DMS 273 (cell line): ENCODE data around the gene GFY.

ENCODE experiments used
- DNase-seq: peaks from one replicate; lab custom pipeline; 2025; ENCODE audit not compliant: unreplicated experiment; lab: John Stamatoyannopoulos, UW

GFY gene, protein sequence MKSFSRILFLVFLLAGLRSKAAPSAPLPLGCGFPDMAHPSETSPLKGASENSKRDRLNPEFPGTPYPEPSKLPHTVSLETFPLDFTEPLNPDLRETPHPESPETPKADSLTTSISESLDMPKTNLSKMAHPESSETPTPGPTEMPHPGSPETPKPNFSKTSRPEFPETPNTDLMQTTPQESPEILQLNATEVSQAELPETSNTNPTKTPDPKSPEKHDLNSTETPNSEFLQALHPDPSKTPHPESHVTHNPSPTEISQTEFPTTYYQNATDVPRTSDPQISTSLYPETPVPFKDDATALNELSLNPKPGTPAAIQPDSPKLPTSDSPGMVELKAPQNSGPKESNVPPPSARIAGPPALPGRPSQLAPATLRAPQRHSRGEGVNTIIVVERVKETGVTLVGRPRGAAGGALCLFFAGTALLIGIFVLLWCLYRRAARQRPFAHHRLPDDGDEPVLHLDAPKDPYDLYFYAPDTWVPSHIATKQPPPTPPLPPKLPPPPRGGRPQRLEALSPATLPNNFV

DNA sequence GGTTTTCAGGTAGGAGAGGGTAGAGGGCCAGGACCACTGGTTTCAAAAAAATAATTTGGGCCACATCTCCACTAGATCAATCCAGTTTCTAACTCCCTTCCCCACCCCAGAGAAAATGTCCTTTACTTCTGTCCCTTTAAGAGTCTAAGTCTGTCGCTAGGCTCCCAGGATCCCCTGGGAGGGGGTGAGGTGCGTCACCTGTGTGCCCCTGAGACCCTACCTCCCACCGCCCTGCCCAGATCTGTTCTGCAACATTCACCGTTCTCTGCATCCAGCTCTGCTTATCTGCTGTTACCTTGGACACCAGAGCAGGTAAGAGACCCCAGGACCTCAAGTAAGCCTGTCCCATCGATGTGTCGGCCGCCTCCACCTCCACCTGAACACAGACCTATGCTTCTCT is at the start of gene GFY:
Gene GFY (plus strand): TSS at position 211 of the 400 bp plus-strand sequence. CDS start 1,043 bp downstream, outside the sequence.
- DNase-seq = no peak

DNA sequence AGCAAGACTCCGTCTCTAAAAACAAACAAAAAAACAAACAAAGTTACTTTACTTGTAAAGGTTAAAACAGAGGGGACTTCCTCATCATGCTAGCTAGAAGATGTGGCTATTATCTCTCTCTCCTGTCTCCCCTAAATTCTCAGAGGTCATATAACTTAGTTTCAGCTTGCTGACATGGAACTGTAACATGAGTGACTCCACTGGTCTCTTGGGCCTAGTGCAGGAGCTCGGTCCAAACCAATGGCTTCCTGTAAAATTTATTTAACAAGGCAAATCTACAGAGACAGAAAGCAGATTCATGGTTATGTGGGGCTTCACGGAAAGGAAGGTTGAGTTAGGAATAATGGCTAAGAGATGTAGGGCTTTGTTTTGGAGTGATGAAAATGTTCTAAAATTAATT is 46.7 kb upstream of the GFY start:
- DNase-seq = no peak

DNA sequence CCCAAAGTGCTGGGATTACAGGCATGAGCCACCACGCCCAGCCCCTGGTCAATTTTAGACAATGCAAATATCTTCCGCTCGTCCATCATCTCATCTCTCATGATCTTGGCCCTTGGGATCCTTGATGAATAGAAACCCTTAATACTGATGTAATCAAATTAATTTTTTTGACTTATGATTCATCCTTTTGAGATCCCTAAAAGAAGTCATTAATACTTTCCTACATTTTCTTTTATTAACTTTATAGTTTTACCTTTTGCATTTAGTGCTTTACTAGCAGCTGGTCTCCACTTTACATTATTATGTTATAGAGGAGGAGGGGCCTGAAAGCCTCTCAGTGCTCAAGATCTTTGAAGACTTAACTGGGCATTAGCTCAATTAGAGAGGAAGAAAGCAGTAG is 44.8 kb upstream of the GFY start:
- DNase-seq = no peak

DNA sequence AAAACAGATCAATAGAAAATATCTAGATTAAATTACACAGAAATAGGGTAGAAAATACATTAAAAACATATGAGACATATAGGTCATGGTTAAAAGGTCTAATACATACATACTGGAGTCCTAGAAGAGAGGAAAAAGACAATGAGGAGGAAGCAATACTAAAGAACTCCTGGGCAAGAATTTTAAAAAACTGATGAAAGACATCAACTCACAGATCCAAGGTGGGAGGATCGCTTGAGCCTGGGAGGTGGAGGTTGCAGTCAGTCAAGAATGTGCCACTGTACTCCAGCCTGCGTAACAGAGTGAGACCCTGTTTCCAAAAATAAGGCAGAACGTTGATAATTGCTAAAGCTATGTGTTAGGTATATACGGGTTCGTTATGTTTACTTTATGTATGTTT is 42.5 kb upstream of the GFY start:
- no peak for DNase-seq

DNA sequence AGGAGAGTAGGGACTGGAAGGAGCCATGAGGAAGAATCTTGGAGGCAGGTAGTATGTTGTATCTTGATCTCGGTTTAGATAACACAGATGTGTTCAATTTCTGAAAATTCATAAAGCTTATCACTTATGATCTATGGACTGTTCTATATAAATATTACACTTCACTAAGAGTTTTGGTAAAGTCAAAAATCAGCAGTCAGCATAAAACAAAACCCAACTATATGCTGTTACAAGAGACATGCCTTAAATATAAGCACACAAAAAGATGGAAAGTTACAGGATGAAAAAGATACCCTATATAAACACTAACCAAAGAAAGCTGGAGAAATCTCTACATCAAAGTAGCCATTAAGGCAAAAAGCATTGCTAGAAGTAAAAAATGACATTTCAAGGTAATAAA is 41.6 kb upstream of the GFY start:
- DNase-seq = no peak

DNA sequence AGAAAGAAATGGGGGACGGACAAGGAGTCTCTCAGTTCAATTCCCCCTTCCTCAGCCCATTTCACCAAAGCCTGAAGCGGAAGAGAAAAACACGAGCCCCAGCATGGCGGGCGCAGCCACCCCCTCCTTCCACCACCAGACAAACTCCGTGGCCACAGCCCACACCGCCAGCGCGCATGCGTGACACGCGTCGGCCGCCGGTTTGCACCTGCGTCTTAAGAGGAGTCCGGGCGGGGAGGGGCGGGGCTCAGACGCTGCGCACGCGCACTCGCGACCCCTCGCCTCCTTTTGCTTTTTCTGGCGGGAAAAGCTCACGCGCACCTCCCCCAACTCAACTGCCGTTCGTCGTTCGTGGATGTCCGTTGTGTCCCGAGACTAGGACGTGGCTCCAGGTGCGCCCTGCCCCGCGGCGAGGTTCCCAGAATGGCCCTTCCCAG is 37.2 kb upstream of the GFY start, which contains the start of gene KASH5:
Gene KASH5 (plus strand): TSS at position 314 of the 437 bp plus-strand sequence. CDS start 2,635 bp downstream, outside the sequence.
- DNase-seq = no peak

DNA sequence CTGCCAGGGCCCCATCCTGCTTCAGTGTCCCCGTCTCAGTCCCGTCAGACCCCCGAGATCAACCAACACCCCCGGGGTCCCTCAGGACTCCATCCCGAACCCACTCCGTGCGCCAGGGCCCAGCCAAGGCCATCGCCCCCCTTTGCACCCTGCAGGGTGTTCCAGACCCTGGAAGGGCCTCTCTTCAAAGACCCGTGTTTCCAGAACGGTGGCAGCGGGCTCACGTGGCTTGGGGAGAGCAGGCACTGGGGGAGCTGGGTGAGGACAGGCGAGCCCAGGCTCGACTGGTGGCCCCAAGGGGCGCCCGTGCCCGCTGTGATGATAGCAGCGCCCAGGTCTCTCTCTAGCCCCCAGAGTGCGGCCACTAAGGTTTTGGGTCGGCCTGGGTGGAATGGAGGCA is 35.8 kb upstream of the GFY start:
- DNase-seq = no peak

DNA sequence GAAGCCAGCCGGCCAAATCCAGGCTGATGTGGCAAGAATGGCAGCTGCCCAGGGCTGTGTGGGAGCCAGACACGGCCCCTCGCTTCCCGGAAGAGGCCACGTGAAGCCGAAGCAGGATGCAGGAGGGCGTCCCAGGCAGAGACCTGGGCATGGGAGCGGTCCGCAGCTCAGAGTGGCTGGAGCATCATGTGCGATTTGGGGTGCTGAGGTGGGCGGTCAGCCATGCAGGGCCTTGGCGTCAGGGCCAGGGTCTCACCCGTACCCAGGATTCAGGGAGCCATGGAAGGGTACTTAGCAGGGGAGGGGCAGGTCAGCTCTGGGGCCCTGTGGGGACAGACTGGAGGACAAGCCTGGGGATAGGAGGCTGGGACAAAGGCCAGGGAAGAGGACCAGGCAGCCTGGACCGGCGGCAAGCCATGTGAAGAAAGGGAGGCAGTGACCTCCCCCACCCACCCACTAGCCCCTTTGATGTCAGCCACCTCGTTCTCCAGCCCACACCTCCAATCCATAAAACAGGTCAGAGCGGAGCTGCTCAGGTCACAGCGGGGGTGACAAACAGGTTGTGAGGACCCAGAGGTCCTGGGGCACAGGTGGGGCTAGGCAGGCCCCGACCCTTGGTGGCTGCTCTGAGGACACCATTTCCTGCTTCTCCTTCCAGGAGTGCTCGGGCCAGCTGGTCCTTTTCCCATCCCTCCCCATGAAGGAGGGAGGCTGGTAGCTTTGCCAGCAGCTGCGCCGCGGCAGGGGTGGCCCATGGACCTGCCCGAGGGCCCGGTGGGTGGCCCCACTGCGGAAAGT is 34.9 kb upstream of the GFY start:
- DNase-seq = peak; percentile 53

DNA sequence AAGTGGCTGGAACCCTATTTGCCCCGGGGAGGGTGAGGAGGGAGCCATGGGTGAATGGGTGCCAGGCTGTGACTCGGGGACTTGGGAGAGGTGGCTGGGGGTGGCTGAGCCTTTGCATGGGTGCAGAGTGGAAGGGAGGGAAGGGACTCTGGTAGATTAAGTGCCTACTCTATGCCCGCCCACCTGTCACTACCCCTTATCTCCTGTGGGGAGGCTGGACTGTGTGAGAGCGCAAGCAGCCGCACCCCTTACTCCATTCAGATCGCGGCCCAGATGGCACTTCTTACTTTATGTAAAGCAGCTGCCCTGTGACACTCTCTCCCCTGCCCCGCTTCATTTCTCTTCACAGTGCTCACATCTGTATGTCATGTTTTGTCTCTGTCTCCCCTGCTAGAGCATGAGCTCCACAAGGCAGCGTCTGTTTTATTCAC is 34.2 kb upstream of the GFY start:
- DNase-seq = peak; percentile 53

DNA sequence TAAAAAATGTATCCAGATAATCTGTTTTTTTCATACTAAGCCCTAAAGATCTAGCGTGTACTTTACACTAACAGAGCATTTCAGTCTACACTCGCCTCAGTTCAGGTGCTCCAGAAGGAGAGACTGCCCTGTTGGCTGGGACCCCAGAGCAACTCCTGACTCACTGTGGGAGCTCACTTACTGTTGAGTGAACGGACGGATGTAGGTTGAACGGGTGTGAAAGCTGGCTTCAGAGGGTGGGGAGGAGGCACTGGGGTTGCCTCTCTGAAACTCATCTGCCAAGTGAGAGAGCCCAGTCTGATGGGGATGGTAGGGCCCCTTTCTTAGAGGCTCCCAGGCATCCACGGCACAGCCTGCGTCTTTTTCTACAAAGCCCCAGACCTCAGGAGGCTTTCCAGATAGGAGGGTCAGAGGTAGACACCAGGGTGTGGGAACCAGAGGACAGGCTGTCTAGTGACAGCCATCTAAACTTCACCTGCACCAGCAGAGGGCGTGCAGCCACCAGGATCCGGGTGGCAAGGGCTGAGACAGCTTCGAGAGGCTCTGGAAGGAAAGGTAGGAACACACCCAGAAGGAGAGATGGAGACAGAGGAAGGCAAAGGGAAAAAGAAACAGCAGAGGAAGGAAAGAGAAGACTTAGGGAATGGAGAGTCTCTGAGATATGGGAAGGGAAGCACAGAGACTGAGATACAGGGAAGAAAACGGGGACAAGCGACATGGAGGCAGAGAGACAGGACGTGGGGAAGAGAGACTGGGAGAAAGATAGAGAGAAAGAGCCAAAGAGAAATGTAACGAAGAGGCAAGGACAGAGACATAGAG is 33.4 kb upstream of the GFY start:
- peak; percentile 93 for DNase-seq

DNA sequence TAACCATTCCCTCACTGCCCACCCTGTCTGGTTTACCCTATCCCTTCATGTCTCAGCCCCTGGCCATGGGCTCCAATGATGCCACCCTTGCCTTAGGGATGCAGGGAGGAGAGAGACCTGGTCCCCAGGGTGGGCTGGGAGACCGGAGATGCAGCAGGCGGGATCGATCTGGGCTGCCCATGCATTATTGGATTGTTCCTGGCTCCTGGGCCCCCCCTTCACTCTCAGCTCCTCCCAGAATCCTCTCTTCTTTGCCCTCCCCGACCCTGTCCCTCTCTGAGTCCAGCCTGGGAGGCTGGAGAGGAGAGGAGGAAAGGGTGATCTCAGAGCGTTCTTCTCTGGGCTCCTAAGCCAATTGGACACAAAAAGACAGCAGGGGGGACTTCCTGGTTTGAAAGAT is 31.3 kb upstream of the GFY start:
- no peak for DNase-seq

DNA sequence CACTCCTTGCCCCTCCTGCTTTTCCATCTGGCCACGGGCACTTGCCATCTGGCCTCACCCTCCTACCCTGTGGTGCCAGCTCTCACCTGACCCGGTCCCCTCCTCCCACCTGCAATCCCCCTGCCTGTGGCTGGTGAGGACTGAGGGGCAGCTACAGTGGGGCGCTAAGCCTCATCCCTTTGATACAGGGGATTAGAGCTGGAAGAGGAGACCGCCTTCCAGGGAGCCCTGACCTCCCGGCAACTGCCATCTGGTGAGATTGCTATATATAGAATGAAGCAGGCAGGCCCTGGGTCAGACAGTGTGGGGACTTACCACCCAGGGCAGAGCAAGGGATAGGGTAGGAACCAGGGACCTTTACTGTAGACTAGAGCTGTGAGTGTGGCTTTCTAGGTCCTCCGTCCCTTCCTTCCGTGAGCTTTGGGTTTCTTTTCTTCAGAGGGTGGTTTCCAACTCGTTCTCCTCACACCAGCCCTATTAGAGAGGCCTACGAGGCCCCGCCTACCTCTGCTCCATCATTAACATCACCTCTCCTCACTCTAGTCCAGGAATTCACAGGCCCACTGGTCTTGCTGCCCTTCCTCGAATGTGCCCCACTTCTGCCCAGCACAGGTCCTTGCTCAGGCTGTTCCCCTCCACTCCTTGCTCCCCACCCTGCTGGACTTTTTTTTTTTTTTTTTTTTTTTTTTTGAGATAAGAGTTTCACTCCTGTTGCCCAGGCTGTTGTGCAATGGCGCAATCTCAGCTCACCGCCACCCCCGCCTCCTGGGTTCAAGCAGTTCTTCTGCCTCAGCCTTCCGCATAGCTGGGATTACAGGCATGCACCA is 29.4 kb upstream of the GFY start:
- peak; percentile 89 for DNase-seq

DNA sequence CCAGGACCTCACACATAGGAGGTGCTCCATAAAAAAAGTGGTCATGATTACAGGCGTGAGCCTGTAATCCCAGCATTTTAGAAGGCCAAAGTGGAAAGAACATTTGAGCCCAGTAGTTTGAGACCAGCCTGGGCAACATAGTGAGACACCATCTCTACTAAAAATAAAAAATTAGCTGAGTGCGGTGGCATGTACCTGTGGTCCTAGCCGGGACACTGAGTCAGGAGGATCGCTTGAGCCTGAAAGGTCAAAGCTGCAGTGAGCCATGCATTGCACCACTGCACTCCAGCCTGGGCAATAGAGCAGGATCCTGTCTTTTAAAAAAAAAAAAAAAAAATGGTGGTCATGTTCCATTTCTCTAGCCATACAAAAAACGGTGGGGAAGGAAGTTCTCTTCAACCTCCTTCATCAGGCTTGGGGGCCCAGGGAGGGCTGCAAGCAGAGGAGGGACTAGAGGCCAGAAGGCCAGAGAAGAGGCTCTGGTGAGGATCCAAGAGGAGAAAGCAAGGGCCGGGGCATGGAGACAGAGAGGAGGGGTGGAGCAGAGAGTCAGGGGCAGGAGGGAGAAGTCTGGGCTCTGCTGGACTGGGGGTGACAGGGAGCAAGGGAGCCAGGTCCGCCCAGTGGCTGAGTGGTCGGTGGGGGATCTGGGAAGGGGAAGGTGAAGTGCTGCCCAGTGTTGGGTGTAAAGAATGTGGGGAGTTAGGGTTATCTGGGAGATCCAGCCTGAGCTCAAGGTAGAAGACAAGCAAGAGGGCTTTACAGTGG is 28.3 kb upstream of the GFY start:
- DNase-seq = no peak

DNA sequence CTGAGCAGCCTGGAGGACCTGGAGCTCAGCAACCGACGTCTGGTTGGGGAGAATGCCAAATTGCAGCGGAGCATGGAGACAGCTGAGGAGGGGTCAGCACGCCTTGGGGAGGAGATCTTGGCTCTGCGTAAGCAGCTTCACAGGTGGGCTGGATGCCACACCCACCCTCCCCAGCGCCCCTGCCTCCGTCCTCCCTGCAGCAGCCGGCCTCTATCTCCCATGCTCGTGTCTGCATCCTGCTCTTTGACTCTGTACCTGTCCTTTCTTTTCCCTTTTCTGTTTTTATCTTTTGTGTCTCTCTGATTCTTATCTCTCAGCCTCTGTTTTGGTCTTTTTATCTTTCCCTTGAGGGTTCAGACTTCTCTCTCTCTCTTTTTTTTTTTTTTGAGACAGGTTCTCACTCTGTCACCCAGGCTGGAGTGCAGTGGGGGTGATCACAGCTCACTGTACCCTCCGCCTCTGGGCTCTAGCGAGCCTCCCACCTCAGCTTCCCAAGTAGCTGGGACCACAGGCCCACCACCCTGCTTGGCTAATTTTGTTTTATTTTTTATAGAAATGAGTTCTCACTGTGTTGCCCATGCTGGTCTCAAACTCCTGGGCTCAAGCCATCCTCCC is 27.1 kb upstream of the GFY start:
- no peak for DNase-seq

DNA sequence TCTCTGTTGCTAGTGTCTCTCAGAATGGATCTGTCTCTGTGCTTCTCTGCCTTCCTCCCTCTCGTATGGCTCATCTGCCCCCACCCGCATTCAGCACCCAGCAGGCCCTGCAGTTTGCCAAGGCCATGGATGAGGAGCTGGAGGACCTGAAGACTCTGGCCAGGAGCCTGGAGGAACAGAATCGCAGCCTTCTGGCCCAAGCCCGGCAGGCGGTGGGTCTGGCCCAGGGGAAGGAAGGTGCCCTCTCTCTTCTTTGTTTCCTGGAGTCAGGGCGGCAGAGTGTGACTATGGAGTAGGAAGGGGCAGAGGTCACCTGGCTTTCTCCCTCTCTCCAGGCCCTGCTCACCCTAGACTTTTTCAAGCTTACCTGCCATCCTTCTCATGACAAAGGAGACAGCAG is 26.3 kb upstream of the GFY start:
- no peak for DNase-seq

DNA sequence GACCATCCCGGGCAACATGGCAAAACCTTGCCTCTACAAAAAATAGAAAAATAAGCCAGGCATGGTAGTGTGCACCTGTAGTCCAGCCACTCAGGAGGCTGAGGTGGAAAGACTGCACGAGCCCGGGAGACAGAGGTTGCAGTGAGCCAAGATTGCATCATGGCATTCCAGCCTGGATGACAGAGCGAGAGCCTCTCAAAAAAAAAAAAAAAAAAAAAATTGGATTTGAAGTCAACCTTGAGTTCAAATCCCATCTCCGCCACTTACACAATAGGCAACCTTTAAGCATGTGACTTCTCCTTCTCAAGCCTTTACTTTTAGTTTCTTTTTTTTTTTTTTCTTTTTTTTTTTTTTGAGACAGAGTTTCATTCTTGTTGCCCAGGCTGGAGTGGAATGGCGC is 25.2 kb upstream of the GFY start:
- no peak for DNase-seq

DNA sequence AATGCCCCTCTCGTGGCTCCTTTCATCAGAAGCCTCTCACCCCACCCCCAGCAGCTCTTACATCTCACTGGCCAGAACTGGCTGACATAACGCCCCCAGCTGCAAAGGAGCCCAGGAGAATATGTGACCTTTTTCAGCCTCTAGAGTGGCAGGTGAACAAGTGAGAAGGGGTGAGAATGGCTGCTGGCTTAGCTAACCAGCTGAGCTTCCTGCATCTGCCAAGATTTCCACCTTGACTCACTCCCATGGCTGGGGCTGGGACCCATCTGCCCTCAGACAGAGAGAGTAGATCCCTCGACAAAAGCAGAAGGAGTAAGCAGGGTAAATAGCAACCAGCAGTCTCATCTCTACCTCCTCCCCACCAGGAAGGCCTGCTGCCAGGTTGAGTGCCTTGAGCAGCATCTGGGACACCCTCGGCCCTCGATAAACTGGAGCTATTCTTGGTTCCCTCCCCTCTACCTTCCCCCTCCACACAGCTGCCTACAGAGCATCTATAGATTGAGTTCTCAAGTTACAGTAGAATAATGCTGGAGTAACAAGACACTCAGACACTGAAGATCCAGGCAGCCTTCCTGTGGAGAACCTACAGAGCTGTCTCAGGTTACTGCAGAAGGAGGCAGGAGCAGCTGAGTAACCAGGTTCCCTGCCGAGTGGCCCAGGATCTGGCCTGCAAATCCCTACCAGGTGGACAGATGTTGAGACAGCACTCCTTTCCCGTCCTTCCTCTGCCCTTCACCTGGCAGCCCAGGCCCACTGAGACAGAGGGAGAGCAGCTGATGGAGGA is 21.6 kb upstream of the GFY start:
- peak; percentile 98 for DNase-seq

DNA sequence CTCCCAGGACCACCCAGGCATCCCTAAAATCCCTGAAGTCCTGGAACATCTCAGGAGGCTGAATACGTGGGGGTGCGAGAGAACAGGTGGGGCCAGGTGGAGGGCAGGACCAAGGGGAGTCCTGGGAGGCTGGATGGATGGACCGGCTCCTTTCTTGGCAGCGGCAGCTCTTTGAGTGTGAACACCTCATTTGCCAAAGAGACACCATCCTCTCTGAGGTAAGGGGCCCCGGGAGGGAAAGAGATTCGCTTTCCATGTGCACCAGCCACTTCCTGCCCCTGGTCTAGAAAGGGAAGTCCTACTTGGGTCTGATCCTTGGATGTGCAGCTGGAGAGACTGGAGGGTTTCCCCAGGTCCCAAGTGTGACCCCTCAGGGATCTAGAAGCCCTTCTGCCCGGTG is 18.1 kb upstream of the GFY start:
- no peak for DNase-seq
